G401 (cell line): ENCODE results near the gene HNMT. TPM values are rescaled to one million over a fixed set of nuclear protein-coding genes. Genes with fewer than 3 reads are reported as not detected.

Experiments used
- DNase-seq: peaks from one replicate; pipeline ENCODE4 v3.0.0-alpha.2; 2015; ENCODE audit warnings: low spot score
- in situ Hi-C: cut with HindIII; loops from 2 replicates; pipeline ENCODE4 v1.10.0; 2016; ENCODE audit warnings: low sequenced_read_pairs, mixed read lengths
- total RNA-seq: library from RNA; depleted of rRNA; stranded (reverse); fragments of >200 nt; shearing (Covaris generic); gene quantifications from 2 replicates; pipeline ENCODE4 v1.2.3, GENCODE V29; 2014

HNMT gene
- total RNA-seq, 1 experiment from 2014 or later: not detected

DNA sequence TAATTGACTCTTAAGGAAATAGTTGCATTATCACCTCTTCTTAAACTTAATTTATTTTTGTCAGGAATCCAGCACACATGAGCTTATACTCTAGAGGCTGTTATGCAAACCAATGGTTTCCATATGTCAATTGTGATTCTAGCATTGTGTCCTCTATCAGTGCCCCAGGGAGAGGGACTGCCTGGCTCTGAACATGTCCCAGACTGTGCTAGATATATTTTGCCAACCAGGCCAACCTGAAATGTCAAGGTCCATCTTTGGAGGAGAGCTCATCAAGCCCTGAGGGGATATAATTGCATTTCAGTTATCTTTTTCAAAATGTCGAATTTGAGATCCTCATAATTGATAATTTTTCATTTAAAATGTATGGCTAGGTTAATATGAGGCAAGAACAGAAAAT is 34.2 kb downstream of the HNMT start:
- in situ Hi-C loops: no loop called here
- DNase-seq: no peak

DNA sequence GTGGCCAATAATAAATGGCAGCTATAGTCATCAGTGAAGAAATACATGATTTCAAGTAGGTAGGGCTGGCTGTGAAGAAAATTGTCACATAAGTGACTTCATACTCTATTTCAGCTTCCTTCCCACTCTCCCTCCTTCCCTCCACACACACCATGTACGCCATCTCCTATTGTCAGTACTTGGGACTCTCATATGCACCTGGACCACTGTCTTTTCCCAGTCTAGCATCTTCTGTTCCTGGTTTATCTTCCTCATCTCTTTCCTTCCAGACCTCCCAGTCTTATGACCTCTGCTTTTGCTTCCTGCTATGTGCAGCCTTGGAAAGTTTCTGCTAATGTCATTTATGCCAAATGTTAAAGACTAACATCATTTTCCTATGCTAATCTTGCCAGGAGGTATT is 35.0 kb downstream of the HNMT start:
- DNase-seq: no peak
- in situ Hi-C loops: no loop called here

DNA sequence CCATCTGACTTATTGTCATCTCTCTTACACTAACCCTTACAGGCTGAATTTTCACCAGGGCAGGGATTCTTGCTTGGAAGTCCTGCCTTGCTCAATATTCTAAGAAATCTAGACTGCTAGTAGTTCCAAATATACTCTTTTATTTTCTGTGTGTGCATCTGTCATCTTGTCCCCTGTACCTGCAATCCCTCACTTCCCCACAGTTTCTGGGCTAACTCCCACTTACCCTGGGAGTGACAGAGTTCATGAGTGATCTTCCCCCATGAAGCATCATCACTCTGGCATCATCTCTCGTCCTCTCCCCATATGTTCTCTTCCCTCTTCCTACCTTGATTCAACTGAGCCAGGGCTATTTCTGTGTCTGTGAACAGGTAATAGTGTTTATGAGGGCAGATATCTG is 35.7 kb downstream of the HNMT start:
- DNase-seq: no peak
- in situ Hi-C loops: no loop called here

DNA sequence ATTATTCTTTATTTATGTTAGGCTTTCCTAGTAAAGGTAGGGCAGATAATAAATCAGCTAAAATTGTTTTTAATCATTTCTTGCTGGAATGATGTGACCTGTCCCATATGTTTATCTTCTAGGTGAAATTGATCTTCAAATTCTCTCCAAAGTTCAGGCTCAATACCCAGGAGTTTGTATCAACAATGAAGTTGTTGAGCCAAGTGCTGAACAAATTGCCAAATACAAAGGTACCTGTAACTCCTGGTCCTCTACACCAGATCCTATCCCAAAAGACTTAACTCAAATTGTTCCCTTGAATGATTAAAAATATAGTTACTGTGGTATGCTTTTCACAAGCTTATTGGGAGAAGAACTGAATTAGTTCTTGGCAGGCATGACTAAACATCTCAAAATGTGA is 36.5 kb downstream of the HNMT start:
- DNase-seq: no peak
- in situ Hi-C loops: no loop called here

DNA sequence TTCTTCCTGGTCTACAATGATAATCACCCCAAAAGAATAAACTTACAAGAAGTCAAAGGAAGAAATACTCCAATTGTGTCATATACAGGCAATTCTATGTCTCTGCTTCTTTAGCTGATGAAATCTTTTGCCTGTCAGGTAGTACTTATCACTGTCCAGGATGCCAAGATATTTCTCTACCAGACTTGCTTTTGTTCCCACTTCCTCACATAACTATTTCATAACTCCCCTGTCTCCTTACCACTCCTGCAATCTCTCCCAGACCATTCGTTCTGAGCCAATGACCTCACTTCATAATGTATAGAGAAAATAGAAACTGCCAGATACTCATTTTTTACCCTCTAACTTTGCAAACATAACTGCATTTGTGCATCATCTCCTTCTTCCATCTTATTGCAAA is 39.1 kb downstream of the HNMT start:
- in situ Hi-C loops: no loop called here
- no peak for DNase-seq

DNA sequence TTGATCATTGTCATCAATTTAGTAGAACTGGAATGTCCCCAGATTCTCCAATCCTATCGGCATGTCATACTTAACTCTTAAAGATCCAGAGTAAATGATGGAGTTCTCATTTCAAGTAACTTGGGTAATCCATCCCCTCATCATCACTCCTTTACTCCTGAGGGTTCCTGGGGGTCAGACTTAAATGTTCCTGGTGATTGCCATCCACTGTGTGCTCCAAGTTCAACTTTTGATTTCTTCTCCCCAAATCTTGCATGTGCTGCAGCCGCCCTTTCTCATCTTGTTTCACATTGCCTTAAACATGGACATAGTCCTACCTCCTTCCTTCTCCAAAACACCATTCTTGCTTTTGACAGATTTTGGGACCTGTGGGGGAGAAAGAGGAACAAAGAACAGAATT is 43.2 kb downstream of the HNMT start:
- in situ Hi-C loops: no loop called here
- DNase-seq: no peak

DNA sequence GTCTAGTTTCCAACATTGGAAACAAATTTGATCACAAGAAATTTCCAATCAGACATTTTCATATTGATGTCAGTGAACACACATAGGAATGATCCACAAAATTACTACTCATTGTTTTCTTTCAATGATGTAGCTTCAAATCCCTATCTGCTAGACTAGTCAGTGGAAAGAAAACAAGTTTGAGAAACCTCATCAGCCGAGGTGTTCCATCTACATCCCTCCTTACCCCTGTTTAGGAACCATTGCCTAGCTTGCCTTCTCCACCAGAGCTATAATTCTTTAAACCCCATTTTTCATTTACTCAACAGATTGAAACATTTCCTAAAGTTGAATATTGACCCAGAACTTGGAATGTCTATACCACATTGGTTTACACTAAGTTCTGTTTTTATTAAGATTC is 45.3 kb downstream of the HNMT start:
- DNase-seq: no peak
- in situ Hi-C loops: no loop called here

DNA sequence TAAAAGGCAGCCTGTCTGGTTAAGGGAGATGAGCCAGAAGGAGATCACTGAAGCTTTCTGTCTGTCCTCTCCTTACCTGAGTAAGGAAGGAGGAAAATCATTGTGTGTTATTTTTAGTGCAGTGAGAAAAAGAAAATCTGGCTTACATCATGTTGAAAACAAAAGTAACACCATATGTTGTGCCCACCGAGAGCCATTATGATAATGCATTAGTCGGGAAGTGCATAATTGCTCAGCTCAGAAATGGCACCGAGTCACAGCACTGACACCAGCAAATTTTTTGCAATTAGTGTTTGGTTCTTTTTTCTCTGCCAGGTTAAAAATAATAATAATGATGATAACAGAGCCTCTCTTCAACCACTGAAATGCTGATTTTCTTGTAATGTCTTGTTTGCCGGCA is 46.6 kb downstream of the HNMT start:
- peak; percentile 83 for DNase-seq
- in situ Hi-C loops: no loop called here

DNA sequence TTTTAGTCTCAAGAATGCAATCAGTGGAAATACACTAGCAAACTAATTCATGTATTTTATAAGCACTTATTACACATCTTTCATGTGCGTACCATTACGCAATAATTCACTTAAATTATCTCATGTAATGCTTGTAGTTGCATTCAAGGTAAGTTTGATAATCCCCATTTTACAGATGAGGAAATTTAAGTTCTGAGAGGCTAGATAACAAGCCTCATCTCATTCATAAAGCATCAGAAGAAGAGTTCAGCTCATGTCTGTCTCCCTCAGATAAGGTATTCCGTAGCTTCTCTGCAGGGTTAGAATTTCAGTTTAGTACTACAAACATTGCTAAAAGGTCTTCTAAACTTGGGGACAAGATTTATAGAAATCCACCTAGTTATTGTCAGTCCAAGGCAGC is 47.8 kb downstream of the HNMT start:
- no peak for DNase-seq
- in situ Hi-C loops: no loop called here

DNA sequence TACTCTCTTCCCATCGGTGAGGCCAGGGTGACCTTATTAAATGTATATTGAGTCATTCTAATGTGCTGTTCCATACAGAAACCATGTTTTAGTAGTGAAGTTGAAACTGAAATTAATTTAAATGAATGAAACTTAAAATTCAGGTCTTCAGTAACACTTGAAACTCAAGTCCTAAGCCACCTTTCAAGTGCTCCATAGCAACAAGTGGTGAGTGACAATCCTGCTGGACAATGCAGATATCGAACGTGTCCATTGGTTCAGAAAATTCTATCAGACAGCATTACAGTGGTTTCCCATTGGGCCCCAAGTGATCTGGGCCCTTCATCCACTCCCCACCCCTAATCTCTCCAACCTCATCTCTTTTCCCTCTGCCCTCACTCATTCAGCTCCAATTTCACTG is 48.7 kb downstream of the HNMT start:
- no peak for DNase-seq

DNA sequence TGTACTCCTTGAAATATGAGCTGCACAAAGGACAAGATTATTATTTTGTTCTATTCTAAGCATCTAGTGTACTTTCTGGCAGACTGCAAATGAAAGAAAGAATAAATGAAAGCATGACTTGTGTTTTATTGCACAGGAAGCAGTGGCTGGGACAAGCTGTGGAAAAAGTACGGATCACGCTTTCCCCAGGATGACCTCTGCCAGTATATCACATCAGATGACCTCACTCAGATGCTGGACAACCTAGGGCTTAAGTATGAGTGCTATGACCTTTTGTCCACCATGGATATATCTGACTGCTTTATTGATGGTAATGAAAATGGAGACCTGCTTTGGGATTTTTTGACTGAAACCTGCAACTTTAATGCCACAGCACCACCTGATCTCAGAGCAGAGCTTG is 49.4 kb downstream of the HNMT start:
- DNase-seq: no peak
- in situ Hi-C loops: no loop called here

More for the DNA sequence above, 48.7 kb downstream of the HNMT start:
- in situ Hi-C loops: no loop called here

DNA sequence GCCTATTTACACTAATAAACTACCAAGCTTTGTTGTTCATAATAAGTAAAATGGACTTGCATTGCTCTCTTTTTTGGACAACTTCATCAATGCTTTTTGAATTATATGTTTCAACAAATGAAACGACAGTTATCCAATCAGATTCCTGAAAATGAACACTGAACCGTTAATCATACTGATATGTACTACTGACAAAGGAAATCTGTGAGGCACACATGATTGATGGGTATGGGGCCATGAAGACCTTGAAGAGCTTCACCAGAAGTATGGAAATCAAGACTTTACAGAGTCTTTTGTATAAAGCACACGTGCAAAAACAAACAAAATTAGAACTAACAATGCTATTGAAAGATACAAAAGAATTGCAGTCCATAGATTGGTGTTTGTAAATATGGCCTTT is 51.2 kb downstream of the HNMT start:
- in situ Hi-C loops: no loop called here
- no peak for DNase-seq

DNA sequence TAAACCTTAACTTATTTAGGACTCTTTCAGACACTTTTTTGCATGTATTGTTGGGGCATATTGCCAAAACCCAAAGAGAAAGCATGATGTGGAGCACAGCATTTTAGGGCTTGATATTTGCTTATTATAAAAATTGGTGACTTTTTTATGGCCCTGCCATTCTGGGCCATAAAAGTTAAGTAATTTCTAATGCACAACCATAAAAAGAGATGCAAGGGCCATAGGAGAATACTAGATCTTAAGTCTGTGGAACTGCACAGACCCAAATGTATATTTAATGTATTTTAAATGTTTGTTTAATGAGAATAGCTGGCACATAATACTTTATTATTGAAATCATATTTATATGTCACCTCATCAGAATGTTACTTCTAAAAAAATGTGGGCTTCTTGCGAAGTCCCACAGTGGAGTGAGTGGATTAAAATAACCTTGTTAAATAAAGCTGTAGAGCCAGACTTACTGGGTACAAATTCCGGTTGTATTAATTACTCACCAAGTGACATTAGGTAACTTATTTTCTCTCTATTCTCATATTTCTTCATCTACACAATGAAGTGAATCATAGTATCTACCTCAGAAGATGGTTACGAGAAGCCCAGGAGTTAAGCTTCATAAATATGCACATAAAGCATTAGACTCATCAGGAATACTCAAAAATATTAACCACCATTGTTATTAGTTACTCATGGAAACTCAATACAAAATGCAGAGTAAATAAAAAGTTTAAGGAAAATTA is 52.2 kb downstream of the HNMT start:
- in situ Hi-C loops: no loop called here
- no peak for DNase-seq

DNA sequence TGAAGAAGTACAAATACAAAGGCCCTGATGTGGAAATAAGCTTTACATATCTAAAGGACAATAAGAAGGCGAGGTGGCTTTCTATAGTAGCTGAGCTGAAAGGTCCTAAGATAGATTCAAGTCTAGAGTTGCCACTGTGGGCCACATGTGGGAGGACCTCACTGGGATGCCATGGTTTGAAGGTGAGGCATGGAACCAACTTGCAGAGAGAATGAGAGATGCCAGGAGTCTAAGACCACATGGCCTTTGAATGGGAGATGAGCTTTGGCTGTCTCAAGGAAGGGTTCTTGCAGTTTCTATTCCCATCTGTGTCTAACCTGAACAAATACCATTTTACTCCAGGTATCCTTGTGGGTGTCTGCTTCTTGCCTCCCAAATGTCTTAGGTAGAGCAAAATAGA is 53.6 kb downstream of the HNMT start:
- in situ Hi-C loops: no loop called here
- no peak for DNase-seq

DNA sequence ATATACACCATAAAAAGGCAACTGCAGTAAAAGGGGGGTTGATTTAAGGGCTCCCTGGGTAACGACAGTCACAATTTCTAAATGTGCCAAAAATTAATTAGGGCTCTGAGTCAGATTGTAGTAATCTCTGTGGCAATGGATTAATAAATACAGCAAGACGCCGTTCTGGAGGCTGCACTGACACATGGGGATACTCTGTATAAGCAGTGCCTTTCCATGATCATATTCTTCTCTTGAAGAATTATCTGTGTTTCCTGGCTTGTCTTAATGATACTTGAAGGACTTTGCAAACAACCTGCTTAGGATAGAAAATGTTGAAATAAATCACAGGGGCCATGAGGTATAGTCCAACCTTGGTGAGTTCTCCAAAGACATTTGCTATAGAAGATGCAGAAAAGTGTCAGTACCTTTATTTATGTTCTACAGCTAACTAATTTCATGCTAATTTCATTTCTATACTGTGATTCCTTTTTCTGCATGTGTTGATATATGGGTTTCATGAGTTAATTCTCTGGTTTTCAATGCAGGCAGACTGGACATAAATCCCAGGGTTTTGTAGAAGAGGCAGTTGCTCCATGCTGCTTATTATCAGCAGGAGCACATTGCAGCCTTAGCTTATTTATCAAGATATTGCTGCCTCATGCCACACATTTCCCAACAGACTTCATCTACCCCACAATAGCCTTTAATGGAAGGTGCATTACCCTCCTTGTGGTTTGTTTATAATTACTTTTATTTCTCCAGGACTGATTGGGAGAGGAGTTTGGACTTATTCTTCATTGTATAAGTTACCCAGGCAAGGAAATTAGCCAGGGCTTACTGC is 54.8 kb downstream of the HNMT start:
- DNase-seq: no peak
- in situ Hi-C loops: no loop called here

DNA sequence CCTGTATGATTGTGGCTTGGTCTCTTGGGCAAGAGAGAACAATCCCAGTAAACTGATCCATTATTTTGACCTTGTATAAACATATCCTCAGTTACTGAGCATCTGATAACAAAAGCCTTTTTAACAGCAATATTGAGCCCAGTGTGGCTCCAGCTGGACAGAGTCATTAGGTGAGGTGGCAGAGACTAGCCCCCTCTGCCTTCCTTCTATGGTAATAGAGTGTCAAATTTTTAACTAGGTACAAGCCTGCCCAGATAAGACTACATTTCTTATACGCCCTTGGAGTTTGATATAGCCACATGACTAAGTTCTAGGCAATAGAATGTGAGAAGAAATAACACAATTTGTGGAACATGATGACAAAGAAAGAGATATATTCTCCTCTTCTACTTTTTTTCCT is 56.2 kb downstream of the HNMT start:
- no peak for DNase-seq
- in situ Hi-C loops: no loop called here

DNA sequence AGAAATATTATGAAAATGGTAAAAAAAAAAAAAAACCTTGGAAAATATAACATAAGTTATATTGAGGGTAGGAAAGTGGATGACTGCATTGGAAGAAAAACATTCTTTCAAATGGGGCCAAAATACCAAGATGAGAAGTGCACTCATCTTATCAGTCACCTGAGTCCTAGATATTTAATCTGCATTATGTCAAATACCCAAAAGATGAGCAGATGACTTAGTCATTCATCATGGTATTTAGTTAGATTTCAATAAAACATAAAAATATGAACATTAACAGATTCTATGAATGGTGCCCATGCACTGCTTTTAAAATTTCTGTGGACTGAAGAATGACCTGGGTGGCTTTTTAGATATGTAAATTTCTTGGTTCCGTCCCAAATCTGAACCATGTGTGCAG is 56.9 kb downstream of the HNMT start:
- no peak for DNase-seq
- in situ Hi-C loops: no loop called here

DNA sequence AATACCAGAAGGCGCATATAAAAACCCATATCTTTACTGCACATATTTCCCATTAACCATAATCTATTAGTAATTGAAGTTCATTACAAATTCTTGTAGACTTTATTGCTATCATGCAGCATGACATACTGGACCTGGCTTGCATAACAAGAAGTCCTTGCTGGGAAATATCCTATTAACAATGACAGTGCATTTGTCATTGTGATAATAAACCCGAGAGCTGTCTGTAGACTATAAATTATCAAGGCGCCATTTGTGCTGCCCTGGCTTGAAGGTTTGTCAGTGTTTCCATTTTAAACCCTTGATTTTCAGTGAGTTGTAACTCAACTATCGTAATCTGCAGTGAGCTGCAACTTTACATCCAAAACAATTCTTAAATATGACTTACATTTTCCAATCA is 59.0 kb downstream of the HNMT start:
- no peak for DNase-seq
- in situ Hi-C loops: no loop called here

DNA sequence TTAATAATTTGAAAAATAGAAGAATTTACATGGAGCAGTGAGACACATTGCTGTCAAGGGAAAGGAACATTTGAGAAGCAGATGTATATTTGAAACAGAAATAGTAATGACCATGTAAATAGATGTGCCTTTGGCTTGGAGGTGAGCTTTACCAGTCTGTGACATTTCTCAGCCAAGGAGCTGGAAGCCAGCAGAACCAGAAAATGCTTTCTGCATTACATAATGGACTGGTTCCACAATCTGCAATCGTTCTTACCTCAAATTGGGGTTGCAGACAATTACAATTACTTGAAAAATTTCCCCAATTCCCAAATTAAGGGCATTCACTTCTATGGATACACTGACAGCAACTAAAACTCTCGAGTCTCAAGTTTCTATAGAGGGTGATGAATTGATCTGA is 59.7 kb downstream of the HNMT start:
- DNase-seq: peak; percentile 86
- in situ Hi-C loops: no loop called here

DNA sequence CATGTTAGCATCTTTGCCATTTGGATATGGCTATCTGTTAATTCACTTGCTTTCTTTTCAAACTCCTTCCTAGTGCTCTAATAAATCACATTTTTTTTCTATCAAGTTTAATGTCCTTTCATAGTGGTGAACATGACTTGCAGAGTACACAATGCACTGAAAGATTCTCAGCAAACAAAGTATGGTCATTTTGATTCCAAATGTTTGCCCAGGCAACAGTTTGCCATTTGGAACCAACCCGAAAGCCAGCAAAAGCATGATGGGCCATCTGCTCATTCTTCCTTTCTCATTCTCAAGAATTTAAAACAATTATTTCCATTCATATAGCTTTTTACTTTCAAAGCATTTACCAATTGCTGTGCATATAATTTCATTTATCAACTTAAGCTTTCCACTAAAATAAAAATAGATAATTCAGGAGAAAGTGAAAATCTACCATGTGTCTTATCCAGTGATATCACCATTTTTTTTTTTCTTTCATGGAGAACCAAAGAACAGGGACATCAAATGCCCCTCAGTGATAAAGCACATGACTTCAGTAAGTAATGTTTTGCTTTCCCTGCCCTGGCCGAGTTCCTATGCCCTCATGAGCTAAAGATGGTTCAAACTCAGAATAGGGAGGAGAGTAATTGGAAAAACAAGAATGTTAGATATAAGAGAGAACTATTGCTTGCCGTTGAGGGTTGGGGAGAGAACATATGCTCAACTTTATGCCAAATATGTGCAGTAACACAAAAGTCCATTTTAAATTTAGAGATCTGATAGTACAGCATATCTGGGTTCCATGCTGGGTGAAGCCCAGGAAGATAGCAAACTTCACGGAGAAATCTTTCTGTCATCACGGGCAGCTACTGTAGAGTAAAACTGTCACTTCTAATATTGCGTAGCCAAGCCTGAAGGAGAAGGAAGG is 62.1 kb downstream of the HNMT start:
- in situ Hi-C loops: no loop called here
- peak; percentile 85 for DNase-seq
